GM19238 (cell line): ENCODE results near the gene ARFRP1.
"Not testable (repeated sequence)": the region's sequence is repeated elsewhere in the genome, so short reads cannot be mapped to it uniquely, and the experiment has no call there.

Experiments used
- DNase-seq: peaks from one replicate; pipeline ENCODE4 v3.0.0; 2011; ENCODE audit warnings: low spot score; ENCODE audit not compliant: insufficient read length

The ARFRP1 gene

GRCh38 chr20:63732118-63733095 is 24.6 kb upstream of the ARFRP1 start:
- DNase-seq = no peak

- DNase-seq = no peak
These were observed 23.6 kb upstream of the ARFRP1 start for GRCh38 chr20:63731410-63731809.

GRCh38 chr20:63730189-63730733 is 22.5 kb upstream of the ARFRP1 start:
- not testable (repeated sequence) for DNase-seq

GRCh38 chr20:63722967-63723622 is 15.3 kb upstream of the ARFRP1 start:
- DNase-seq = not testable (repeated sequence)

GRCh38 chr20:63718996-63719395 is 11.2 kb upstream of the ARFRP1 start:
- DNase-seq = no peak

GRCh38 chr20:63714858-63715257 is 7.1 kb upstream of the ARFRP1 start:
- DNase-seq = no peak

- DNase-seq = no peak
These were observed 4.4 kb upstream of the ARFRP1 start for GRCh38 chr20:63712191-63712590.

GRCh38 chr20:63711085-63711645 is 3.4 kb upstream of the ARFRP1 start:
- no peak for DNase-seq

GRCh38 chr20:63709149-63709527 is 1.4 kb upstream of the ARFRP1 start:
- no peak for DNase-seq

GRCh38 chr20:63708301-63709148 is 749 bp upstream of the ARFRP1 start:
- DNase-seq = peak; percentile 27

- peak; percentile 51 for DNase-seq
These were observed 771 bp downstream of the ARFRP1 start for GRCh38 chr20:63706852-63707557.

GRCh38 chr20:63706027-63706695 is 1.6 kb downstream of the ARFRP1 start:
- peak; percentile 0 for DNase-seq

- no peak for DNase-seq
These were observed 2.3 kb downstream of the ARFRP1 start for GRCh38 chr20:63705232-63706026.

- DNase-seq = no peak
These were observed 3.0 kb downstream of the ARFRP1 start for GRCh38 chr20:63704749-63705117.

GRCh38 chr20:63703976-63704748 is 3.6 kb downstream of the ARFRP1 start:
- DNase-seq = no peak

- DNase-seq = no peak
These were observed 4.3 kb downstream of the ARFRP1 start for GRCh38 chr20:63703471-63703975.

- no peak for DNase-seq
These were observed 4.9 kb downstream of the ARFRP1 start for GRCh38 chr20:63702751-63703470.
